Stimulated activated CD4-positive, alpha-beta T cell treated with anti-CD3 and anti-CD28 coated beads, TNF-alpha, amount 100 ng/mL, for 1 hour (primary cell): Measurements from ENCODE around the gene GINS1.
"Not testable (repeated sequence)": the region's sequence is repeated elsewhere in the genome, so short reads cannot be mapped to it uniquely, and the experiment has no call there.

Source experiments
- DNase-seq, 3 donors: peaks; one replicate each; pipeline ENCODE4 v3.0.0-alpha.2; 2020; ENCODE audit warnings: low read depth in 3 of 3, low spot score in 1 of 3

The GINS1 gene

DNA sequence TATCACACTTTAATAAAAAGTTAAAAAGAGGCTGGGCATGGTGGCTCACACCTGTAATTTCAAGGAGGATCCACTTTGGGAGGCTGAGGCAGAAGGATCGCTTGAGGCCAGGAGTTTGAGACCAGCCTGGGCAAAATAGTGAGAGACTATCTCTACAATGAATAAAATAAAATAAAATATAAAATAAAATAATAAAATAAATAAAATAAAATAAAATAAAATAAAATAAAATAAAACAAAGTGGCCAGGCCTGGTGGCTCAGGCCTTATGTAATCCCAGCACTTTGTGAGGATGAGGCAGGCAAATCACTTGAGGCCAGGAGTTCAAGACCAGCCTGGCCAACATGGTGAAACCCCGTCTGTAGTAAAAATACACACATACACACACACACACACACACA is 65.8 kb downstream of the GINS1 start:
- not testable (repeated sequence) for DNase-seq

- no peak for DNase-seq
Observed at GRCh38 chr20:25476106-25477013, 68.9 kb downstream of the GINS1 start.

GRCh38 chr20:25477014-25477882 is 69.8 kb downstream of the GINS1 start:
- no peak for DNase-seq

- no peak for DNase-seq
Observed at GRCh38 chr20:25478889-25479568, 71.6 kb downstream of the GINS1 start.

- DNase-seq, result no peak
Observed at GRCh38 chr20:25479638-25480037, 72.2 kb downstream of the GINS1 start.

DNA sequence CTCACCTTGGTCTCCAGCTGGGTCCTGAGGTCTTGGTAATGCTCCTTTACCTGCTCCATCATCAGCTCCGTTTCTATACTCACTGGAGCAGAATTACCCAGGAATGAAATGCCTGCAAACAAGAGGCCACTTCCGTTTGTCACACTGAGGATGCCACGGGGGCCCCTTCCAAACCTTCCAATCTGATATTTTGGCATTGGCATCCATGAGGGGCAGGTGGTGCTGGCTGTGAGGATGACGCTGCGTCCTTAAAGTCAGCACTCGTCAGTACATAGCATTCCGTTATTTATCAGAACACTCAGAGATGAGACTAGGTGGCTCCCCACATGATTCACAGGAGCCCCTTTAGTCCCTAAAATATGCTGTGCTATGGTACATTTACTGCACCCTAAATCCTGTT is 72.7 kb downstream of the GINS1 start:
- DNase-seq, result no peak

- no peak for DNase-seq
Observed at GRCh38 chr20:25480797-25481196, 73.3 kb downstream of the GINS1 start.

DNA sequence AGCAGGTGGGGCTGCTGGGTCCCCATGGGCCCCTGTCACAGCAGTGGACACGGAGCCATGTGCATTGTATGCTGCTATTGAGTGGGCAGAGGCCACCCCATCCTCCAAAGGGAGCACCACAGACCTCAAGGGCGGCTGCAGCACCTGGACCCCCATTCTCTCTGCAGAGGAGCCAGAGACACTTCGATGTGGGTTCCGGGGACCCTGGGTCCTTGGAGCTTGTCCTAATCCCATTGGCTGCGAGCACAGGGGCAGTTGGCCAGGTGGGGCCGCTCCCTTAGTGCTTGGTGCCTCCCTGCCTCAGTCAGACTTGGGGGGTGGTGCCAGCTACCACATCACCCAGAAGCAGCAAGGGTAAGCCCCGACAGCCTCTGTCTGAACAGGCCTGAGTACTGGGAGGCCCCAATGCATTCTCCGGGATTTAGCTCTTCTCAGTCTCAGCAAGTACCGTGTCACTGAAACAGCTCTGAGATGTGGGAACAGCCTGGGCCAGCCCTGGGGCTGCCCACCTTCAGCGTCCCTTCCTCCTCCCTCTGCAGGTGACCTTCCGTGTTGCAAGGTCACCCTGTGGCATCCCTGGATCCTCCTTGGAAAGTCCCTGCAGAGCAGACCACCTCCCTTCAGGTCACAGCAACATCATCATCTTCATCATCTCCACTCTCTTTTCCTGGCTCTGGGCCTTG is 73.9 kb downstream of the GINS1 start:
- DNase-seq, result no peak

- no peak for DNase-seq
Observed at GRCh38 chr20:25481918-25482253, 74.4 kb downstream of the GINS1 start.

GRCh38 chr20:25483431-25484132 is 76.1 kb downstream of the GINS1 start:
- no peak for DNase-seq

DNA sequence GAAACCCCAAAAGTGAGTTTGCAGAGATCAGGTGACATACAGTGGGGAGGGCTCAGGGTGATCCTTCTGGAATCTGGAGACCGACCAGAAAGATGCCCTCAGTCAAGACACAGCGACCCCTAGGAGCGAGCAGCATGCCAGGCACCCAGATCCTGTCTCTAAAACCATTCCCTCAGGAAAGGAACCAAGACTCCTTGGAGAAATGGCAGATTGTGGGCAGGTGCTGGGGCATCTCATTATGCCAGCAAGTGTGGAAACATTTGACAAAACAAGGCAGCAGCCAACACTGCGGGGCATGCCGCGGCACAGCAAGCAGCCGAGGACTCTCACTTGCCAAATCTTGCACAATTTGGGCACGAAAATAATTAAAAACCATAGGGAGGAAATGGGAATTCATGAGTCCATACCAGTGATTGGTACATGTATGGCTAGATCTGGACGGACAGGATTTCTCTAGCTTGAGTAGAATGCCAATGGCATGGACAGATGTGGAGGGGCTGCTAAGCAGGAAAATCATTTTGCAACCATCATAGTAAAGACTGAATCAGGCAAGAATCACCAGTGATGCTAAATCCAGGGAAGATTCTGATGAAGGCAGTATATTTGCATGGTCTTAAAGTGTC is 76.9 kb downstream of the GINS1 start:
- no peak for DNase-seq

DNA sequence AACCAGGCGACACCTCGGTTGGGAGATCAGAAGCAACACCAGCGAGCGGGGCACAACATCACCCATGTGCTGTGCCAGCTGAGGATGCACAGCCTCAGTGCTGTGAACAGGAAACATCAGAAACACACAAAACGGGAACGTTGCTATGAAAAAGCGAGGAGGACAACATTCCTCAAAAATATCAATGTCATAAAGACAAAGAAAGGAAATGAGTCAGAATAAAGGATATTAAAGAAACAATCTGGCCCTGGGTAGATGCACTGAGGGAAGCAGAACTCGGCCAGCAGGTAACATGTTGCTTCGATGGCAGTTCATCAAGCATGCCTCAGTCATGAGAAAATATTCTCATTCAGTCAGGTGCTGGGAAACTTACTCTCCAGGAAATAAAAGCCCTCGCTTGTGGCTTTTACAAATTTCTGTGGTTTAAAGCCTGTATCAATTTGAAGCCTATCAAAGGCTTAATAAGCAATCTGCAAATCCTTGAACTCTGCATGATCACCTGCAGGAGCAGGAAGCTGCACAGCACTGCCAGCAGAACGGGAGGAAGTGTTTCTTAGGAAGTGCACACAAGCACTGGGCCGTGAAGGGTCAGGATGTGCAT is 77.5 kb downstream of the GINS1 start:
- no peak for DNase-seq

DNA sequence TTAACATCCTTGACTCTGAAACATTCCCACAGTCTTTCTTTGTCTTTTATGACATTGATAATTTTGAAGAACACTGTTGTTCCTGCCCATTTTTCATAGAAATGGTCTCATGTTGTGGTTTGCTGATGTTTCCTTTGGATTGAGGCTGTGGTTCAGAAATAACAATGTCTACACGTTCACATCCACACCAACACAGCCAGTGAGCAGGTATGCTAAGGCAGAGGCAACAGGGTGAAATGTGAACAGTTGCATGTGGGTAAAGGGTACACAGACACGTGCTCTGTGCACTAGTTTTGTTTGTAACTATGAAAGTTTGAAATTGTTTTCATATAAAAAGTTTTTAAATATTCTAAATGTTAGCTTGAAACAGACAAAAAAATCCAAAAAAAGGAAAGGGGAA is 78.4 kb downstream of the GINS1 start:
- DNase-seq, result no peak

DNA sequence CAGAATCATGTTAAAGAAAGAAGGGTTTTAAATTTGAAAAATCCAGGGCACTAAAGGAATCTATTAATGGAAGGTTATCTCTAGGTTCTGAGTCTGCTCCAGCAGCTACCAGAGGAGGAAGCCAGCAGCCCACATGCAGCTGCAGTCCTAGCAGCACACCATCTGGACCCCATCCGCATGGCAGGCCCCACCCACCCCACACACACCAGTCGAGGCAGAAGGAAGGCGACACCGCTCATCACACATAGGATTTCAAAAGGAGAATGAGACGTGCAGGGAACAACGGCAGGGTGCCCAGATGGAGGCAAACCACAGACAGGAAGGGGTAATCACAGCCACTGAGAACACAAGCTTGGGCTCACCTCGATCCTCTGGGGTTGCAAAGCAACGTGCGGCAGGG is 78.9 kb downstream of the GINS1 start:
- no peak for DNase-seq

DNA sequence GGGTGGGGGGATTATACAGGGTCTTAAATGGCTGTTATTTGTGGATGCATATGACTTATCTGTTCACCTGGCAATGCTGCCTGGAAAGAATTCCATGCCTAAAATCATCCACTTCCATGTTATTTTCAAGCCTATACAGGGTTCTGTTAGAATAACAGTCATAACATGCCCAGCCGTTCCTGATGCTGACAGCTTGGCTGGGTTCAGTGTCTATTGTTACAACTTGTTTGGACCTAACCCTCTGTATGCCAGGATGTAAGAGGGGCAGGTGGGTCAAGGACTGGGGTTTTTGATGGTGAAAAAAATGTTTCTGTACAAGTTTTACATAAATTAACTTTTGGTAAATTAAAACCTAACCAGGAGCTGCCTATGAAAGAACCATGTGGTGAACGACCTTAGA is 79.8 kb downstream of the GINS1 start:
- no peak for DNase-seq

GRCh38 chr20:25487975-25488374 is 80.5 kb downstream of the GINS1 start:
- DNase-seq, result no peak

DNA sequence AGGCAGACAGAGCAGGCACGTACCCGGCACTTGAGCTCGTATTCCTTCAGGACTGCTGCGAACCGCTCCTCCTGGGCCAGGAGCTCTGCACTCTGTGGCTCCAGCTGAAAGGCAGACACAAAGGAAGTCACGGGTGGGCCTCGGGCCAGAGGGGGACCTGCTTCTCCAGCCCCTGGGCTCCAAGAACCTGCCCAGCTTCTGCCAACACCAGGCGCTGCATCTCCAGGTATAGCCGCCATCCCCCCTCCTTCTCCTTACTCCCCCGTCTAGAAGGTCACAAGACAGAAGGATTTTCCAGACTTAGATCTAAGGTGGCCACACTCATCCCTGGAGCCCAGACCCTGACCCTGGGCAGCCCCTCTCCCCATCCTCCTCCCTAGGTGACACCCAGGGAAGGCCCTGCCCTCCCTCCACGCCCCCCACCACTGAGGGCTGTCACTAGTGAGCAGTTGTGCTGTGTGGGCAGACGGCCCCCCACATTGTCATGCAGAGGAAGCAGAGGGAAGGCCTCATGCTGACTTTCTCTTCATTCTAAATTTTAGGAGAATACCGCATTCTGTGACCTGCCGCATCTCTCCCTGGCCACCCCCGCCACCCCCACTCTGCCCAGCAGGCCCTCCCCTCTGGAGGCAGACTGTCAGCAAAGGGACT is 81.9 kb downstream of the GINS1 start:
- no peak for DNase-seq

- DNase-seq, result no peak
Observed at GRCh38 chr20:25490656-25491445, 83.4 kb downstream of the GINS1 start.
